SH-SY5Y (cell line): ENCODE results near the gene RAB11FIP4.

Source experiments
- GATA2 ChIP-seq: IDR thresholded peaks from 2 replicates; pipeline ENCODE4 v1.6.1; 2011; ENCODE audit warnings: mild to moderate bottlenecking, low read depth, low read length
- GATA3 ChIP-seq: IDR thresholded peaks from 2 replicates; pipeline ENCODE4 v1.6.1; 2011; ENCODE audit warnings: low read depth, mild to moderate bottlenecking, low read length, moderate library complexity

- TF ChIP-seq GATA2, result no peak
- no peak for TF ChIP-seq GATA3
These were observed 17.1 kb downstream of the RAB11FIP4 start for GRCh38 chr17:31408586-31408985.
